Progenitor cell of endocrine pancreas (in vitro differentiated cells): Measurements from ENCODE around the gene CRY2. TPM values are rescaled to one million over a fixed set of nuclear protein-coding genes. Genes with fewer than 3 reads are reported as not detected.

ENCODE experiments used
- DNase-seq: peaks from one replicate; pipeline ENCODE4 v3.0.0; 2021; ENCODE audit warnings: low spot score; ENCODE audit not compliant: unreplicated experiment
- H3K27ac Mint-ChIP-seq: 2 replicates; pipeline ENCODE4 v1.8.0; 2021; ENCODE audit warnings: mild to moderate bottlenecking, moderate library complexity, mixed read lengths
- H3K27me3 Mint-ChIP-seq: 2 replicates; pipeline ENCODE4 v1.8.0; 2021; ENCODE audit warnings: mixed read lengths
- H3K36me3 Mint-ChIP-seq: 2 replicates; pipeline ENCODE4 v1.8.0; 2022; ENCODE audit warnings: mixed read lengths; ENCODE audit not compliant: insufficient read depth
- H3K4me1 Mint-ChIP-seq: 2 replicates; pipeline ENCODE4 v1.8.0; 2021; ENCODE audit warnings: low read depth, mixed read lengths
- H3K4me3 Mint-ChIP-seq: 2 replicates; pipeline ENCODE4 v1.8.0; 2021; ENCODE audit warnings: low read depth, mild to moderate bottlenecking, moderate library complexity, mixed read lengths
- H3K9me3 Mint-ChIP-seq: 2 replicates; pipeline ENCODE4 v1.8.0; 2021; ENCODE audit warnings: low read depth, mixed read lengths
- CTCF ChIP-seq: fragments of 200-600 bp; sonication (generic); IDR thresholded peaks from one replicate; pipeline ENCODE4 v1.5.0; 2021; ENCODE audit warnings: antibody characterized with exemption, mild to moderate bottlenecking; ENCODE audit not compliant: unreplicated experiment
- total RNA-seq: library from RNA; stranded (reverse); gene quantifications from 2 replicates; pipeline ENCODE4 v1.2.1, GENCODE V29; 2021

Gene CRY2
- total RNA-seq, 1 donor from 2014 or later = 34.1 TPM

- no peaks in the 10 kb centered on the region for H3K9me3 Mint-ChIP-seq
- no peaks in the 10 kb centered on the region for H3K36me3 Mint-ChIP-seq
- no peak overlapping the region for H3K27ac Mint-ChIP-seq
- no peak for TF ChIP-seq CTCF
- H3K4me1 Mint-ChIP-seq = peaks cover 10% of the 10 kb centered on the region
- no peak overlapping the region for H3K4me3 Mint-ChIP-seq
- no peak for DNase-seq
- peaks cover 16% of the 10 kb centered on the region for H3K27me3 Mint-ChIP-seq
These were observed 18.3 kb upstream of the CRY2 start for GRCh38 chr11:45828996-45829395.

DNA sequence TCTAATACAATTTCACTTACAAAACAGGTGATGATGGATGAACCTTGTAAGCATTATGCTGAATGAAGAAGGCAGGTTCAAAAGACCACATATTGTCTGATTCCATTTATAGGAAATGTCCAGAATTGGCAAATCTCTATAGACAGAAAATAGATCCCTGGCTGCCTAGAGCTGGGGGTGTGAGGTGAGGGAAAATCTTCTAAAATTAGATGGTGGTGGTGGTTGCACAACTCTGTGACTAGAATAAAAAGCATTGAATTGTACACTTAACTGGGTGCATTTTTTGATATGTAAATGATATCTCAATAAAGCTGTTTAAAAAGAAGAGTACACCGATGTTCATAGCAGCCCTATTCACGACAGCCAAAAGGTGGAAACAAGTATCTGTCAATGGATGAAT lies 16.7 kb upstream of the CRY2 start:
- Mint-ChIP-seq H3K36me3 (no peaks in the 10 kb centered on the region), H3K9me3 (no peaks in the 10 kb centered on the region), H3K4me1 (peaks cover 9% of the 10 kb centered on the region), H3K27ac (no peak overlapping the region), H3K27me3 (peaks cover 16% of the 10 kb centered on the region), H3K4me3 (no peak overlapping the region)
- no peak for TF ChIP-seq CTCF
- no peak for DNase-seq

DNA sequence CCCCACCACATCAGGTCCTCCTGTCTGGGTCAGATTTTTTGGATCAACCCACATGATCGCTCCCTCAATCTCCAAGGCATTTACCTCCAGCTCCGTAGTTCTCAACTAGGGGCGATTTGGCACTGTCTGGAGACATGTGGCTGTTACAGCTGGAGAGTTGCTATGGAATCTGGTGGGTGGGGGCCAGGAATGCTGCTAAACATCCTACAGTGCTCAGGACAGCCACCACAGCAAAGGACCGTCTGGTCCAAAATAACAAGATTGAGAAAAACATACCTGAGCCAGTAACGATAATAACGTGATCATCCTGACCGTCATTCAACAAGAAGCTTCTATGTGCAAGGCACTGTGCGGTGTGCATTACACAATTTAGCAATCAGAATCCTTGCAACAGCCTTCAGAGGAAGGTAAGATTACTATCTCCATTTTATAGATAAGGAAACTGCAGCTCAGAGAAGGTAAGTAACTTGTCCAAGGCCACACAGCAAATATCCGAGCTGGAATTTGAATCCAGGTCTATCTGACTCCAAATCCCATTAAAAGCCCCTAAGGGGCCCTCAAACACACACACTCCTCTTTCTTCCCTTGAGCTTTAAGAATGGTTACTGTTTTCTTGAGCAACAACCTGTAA lies 14.3 kb upstream of the CRY2 start:
- no peak overlapping the region for H3K4me3 Mint-ChIP-seq
- H3K27ac Mint-ChIP-seq = no peak overlapping the region
- no peaks in the 10 kb centered on the region for H3K36me3 Mint-ChIP-seq
- DNase-seq = no peak
- H3K9me3 Mint-ChIP-seq = no peaks in the 10 kb centered on the region
- peaks cover 9% of the 10 kb centered on the region for H3K4me1 Mint-ChIP-seq
- no peak for TF ChIP-seq CTCF
- peaks cover 30% of the 10 kb centered on the region for H3K27me3 Mint-ChIP-seq

- H3K4me1 Mint-ChIP-seq = peaks cover 9% of the 10 kb centered on the region
- H3K27me3 Mint-ChIP-seq = peaks cover 29% of the 10 kb centered on the region
- no peaks in the 10 kb centered on the region for H3K36me3 Mint-ChIP-seq
- no peaks in the 10 kb centered on the region for H3K9me3 Mint-ChIP-seq
- DNase-seq = no peak
- no peak overlapping the region for H3K4me3 Mint-ChIP-seq
- H3K27ac Mint-ChIP-seq = no peak overlapping the region
- TF ChIP-seq CTCF = no peak
These were observed 13.5 kb upstream of the CRY2 start for GRCh38 chr11:45833761-45834160.

DNA sequence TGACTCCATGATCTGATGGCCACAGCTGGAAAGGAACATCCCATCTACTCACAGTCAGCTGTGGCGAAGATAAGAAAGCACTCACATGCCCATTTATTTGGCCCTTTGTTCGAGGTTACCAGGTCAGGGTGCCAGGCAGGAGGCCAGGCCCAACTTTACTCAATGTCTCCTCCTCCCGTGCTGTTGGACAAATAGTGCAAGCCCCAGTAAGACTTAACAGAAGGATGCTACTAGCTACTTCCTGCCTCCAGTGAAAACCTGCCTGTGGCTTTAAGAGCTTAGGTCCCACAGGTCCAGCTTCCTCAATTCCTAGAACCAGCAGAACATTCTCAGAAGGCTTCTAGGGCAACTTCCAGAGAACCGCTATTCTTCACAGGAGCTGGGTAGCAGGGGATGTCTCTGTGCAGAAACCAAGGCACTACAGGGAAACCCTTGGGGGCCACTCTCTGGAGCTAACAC lies 12.9 kb upstream of the CRY2 start:
- Mint-ChIP-seq H3K4me1 (peaks cover 9% of the 10 kb centered on the region), H3K4me3 (no peak overlapping the region), H3K27me3 (peaks cover 27% of the 10 kb centered on the region), H3K27ac (no peak overlapping the region), H3K9me3 (no peaks in the 10 kb centered on the region), H3K36me3 (no peaks in the 10 kb centered on the region)
- no peak for DNase-seq
- TF ChIP-seq CTCF = no peak
